C4-2B (cell line): Measurements from ENCODE around the gene ADGRB3.

Experiments
- ZFX ChIP-seq: fragments of 450-650 bp; IDR thresholded peaks from 2 replicates; pipeline ENCODE4 v1.6.1; 2017
- TF ChIP-seq, protein P1 (sequence below): fragments of 450-650 bp; conservative IDR thresholded peaks from 2 replicates; pipeline ENCODE4 v1.5.1; 2017; ENCODE audit warnings: mild to moderate bottlenecking

DNA sequence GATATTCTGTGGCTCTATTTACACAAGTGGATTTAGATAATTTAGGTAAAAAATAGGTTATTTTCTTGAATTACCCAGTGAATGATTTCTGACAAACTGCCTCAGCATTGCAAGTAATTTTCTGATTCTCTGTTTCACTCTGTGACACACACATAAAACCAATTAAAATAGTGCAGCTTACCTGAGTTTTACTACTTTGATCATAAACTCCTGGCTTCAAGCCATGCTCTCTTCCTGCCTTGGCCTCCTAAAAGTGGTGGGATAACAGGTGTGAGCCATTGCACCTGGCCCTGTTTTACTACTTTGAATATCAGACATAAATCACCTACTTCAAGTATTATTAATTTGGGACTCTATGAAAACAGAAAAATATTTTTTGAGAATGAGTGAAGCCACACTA lies 462.9 kb downstream of the ADGRB3 start:
- TF ChIP-seq, protein P1, sequence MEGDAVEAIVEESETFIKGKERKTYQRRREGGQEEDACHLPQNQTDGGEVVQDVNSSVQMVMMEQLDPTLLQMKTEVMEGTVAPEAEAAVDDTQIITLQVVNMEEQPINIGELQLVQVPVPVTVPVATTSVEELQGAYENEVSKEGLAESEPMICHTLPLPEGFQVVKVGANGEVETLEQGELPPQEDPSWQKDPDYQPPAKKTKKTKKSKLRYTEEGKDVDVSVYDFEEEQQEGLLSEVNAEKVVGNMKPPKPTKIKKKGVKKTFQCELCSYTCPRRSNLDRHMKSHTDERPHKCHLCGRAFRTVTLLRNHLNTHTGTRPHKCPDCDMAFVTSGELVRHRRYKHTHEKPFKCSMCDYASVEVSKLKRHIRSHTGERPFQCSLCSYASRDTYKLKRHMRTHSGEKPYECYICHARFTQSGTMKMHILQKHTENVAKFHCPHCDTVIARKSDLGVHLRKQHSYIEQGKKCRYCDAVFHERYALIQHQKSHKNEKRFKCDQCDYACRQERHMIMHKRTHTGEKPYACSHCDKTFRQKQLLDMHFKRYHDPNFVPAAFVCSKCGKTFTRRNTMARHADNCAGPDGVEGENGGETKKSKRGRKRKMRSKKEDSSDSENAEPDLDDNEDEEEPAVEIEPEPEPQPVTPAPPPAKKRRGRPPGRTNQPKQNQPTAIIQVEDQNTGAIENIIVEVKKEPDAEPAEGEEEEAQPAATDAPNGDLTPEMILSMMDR = no peak
- no peak for TF ChIP-seq ZFX
